Measurements from ENCODE around the gene SLC35G3. TPM values are rescaled to one million over a fixed set of nuclear protein-coding genes. Genes with fewer than 3 reads are reported as not detected.
"Not testable (repeated sequence)": the region's sequence is repeated elsewhere in the genome, so short reads cannot be mapped to it uniquely, and the experiment has no call there.

The SLC35G3 gene
- total RNA-seq, 1 experiment from 2014 or later, result not detected

- Histone ChIP-seq H3K27me3 (replicated peaks; ENCODE audit: insufficient read depth, low read depth, low read length, poor library complexity) (no peaks in the 10 kb centered on the region), H3K9me3 (ENCODE audit: low read depth, low read length, poor library complexity, severe bottlenecking) (no peaks in the 10 kb centered on the region), H3K36me3 (ENCODE audit: insufficient read depth, low read length, poor library complexity, severe bottlenecking) (no peaks in the 10 kb centered on the region), H3K4me3 (ENCODE audit: low read depth, low read length, poor library complexity, severe bottlenecking) (no peak overlapping the region), H3K4me1 (ENCODE audit: insufficient read depth, low read length, poor library complexity, severe bottlenecking) (no peaks in the 10 kb centered on the region), H3K27ac (ENCODE audit: low read depth, low read length, poor library complexity, severe bottlenecking) (no peak overlapping the region)
- no TSS peak for BruUV-seq (replicated peaks)
- DNase-seq (ENCODE audit: low spot score), result no peak
- no peak for TF ChIP-seq CTCF (conservative IDR thresholded peaks at IDR 0.05; ENCODE audit: low read depth, low read length)
- no peak for TF ChIP-seq EZH2 (IDR thresholded peaks at IDR 0.05; ENCODE audit: borderline replicate concordance, low read depth, low read length, poor library complexity, severe bottlenecking)
- intact Hi-C loops (cut with micrococcal nuclease; ENCODE audit: unreplicated experiment), result no loop called here
- ChIA-PET POLR2A (ENCODE audit: low non-redundant PET) (no interaction called here), CTCF (no interaction called here)
Observed at GRCh38 chr17:35184274-35184673, 9.9 kb downstream of the SLC35G3 start.

GRCh38 chr17:35183332-35183731, 10.9 kb downstream of the SLC35G3 start:
- BruUV-seq (replicated peaks), result no TSS peak
- H3K27me3 ChIP-seq (replicated peaks; ENCODE audit: insufficient read depth, low read depth, low read length, poor library complexity), result no peaks in the 10 kb centered on the region
- ChIA-PET CTCF (no interaction called here), POLR2A (ENCODE audit: low non-redundant PET) (no interaction called here)
- H3K27ac ChIP-seq (ENCODE audit: low read depth, low read length, poor library complexity, severe bottlenecking), result no peak overlapping the region
- no peaks in the 10 kb centered on the region for H3K9me3 ChIP-seq (ENCODE audit: low read depth, low read length, poor library complexity, severe bottlenecking)
- no peaks in the 10 kb centered on the region for H3K36me3 ChIP-seq (ENCODE audit: insufficient read depth, low read length, poor library complexity, severe bottlenecking)
- H3K4me3 ChIP-seq (ENCODE audit: low read depth, low read length, poor library complexity, severe bottlenecking), result no peak overlapping the region
- no peaks in the 10 kb centered on the region for H3K4me1 ChIP-seq (ENCODE audit: insufficient read depth, low read length, poor library complexity, severe bottlenecking)
- DNase-seq (ENCODE audit: low spot score), result no peak
- TF ChIP-seq EZH2 (IDR thresholded peaks at IDR 0.05; ENCODE audit: borderline replicate concordance, low read depth, low read length, poor library complexity, severe bottlenecking) (no peak), CTCF (conservative IDR thresholded peaks at IDR 0.05; ENCODE audit: low read depth, low read length) (no peak)
- intact Hi-C loops (cut with micrococcal nuclease; ENCODE audit: unreplicated experiment), result no loop called here

DNA sequence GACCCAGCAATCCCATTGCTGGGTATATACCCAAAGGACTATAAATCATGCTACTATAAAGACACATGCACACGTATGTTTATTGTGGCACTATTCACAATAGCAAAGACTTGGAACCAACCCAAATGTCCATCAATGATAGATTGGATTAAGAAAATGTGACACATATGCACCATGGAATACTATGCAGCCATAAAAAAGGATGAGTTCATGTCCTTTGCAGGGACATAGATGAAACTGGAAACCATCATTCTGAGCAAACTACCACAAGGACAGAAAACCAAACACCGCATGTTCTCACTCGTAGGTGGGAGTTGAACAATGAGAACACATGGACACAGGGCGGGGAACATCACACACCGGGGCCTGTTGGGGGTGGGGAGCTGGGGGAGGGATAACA, 14.8 kb downstream of the SLC35G3 start:
- intact Hi-C loops (cut with micrococcal nuclease; ENCODE audit: unreplicated experiment); H3K36me3 ChIP-seq (ENCODE audit: insufficient read depth, low read length, poor library complexity, severe bottlenecking); POLR2A ChIA-PET (ENCODE audit: low non-redundant PET); H3K9me3 ChIP-seq (ENCODE audit: low read depth, low read length, poor library complexity, severe bottlenecking); DNase-seq (ENCODE audit: low spot score); H3K4me1 ChIP-seq (ENCODE audit: insufficient read depth, low read length, poor library complexity, severe bottlenecking); BruUV-seq (replicated peaks); H3K27ac ChIP-seq (ENCODE audit: low read depth, low read length, poor library complexity, severe bottlenecking); CTCF ChIA-PET; H3K27me3 ChIP-seq (replicated peaks; ENCODE audit: insufficient read depth, low read depth, low read length, poor library complexity); H3K4me3 ChIP-seq (ENCODE audit: low read depth, low read length, poor library complexity, severe bottlenecking): not testable (repeated sequence)

DNA sequence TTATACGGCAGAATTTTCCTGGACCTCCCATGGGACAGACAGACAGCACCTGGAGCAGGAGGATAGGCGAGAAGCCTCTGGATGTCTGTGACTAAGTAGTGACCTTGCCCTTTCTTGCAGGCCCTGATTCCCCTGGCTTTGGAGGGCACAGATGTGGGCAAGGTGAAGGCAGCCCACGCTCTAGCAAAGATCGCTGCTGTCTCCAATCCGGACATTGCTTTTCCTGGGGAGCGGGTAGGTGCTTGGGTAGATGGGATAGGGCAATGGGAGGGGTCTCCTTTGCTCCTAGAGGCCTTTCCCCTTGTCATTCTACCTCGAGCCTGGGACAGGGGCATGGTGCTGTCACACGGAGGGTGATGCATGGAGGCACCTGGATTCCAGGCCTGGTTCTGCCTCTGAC, 17.3 kb downstream of the SLC35G3 start:
- TF ChIP-seq EZH2 (IDR thresholded peaks at IDR 0.05; ENCODE audit: borderline replicate concordance, low read depth, low read length, poor library complexity, severe bottlenecking), result no peak
- TF ChIP-seq CTCF (conservative IDR thresholded peaks at IDR 0.05; ENCODE audit: low read depth, low read length), result no peak
- no TSS peak for BruUV-seq (replicated peaks)
- ChIA-PET CTCF (no interaction called here), POLR2A (ENCODE audit: low non-redundant PET) (no interaction called here)
- no peak overlapping the region for H3K4me3 ChIP-seq (ENCODE audit: low read depth, low read length, poor library complexity, severe bottlenecking)
- H3K27ac ChIP-seq (ENCODE audit: low read depth, low read length, poor library complexity, severe bottlenecking), result no peak overlapping the region
- no peaks in the 10 kb centered on the region for H3K4me1 ChIP-seq (ENCODE audit: insufficient read depth, low read length, poor library complexity, severe bottlenecking)
- no peaks in the 10 kb centered on the region for H3K27me3 ChIP-seq (replicated peaks; ENCODE audit: insufficient read depth, low read depth, low read length, poor library complexity)
- intact Hi-C loops (cut with micrococcal nuclease; ENCODE audit: unreplicated experiment), result no loop called here
- H3K9me3 ChIP-seq (ENCODE audit: low read depth, low read length, poor library complexity, severe bottlenecking), result no peaks in the 10 kb centered on the region
- H3K36me3 ChIP-seq (ENCODE audit: insufficient read depth, low read length, poor library complexity, severe bottlenecking), result no peaks in the 10 kb centered on the region
- no peak for DNase-seq (ENCODE audit: low spot score)
